ENCODE data around the gene IRF4. TPM values are rescaled to one million over a fixed set of nuclear protein-coding genes. Genes with fewer than 3 reads are reported as not detected.

Gene IRF4
- total and polyA plus RNA-seq, 12 donors, result 0.04 to 3.6 (median 0.32) TPM; not detected in 1

DNA sequence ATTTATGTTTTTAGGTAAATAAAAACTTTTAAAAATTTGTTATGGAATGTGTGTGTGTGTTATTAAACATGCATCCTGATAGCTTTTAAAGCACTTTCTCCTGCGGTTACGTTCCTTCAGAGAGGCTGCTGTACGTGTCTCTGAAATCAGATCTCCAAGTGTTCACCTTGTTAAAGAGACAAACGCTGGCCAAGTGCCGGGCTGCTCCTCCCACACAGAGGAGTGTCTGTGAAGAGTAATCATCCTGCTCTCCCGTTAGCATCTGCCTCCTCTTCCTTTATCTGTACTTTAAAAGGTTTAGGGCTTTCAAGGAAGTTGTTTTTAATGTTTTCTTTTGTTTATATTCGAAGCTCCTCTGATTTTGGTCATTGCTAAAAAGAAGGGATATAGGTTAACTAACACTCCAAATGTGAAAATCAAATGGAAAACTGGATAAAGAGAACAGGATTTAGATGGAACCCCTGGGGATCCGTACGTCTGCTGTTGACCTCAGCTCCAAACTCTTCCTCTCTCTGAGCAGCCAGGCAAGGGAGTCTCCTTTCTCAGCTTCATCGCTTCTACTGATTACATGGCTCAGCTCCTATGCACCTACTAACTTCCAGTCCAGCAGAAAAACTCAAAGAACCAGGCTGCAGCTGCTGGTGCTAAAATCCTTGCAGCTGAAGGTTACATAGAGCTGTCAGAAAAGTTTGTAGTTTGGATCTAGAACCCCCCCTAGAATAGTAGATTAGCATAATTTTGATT, 20.0 kb downstream of the IRF4 start:
- Histone ChIP-seq H3K36me3 (no peaks in the 10 kb centered on the region), H3K27me3 (peaks cover 0 to 21% (median 10%) of the 10 kb centered on the region in 7 donors), H3K27ac (no peak overlapping the region), H3K4me1 (peaks cover 0 to 10% (median 0%) of the 10 kb centered on the region in 9 donors), H3K4me3 (no peak overlapping the region), H3K9me3 (peaks cover 0 to 26% (median 10%) of the 10 kb centered on the region in 11 donors)
- ATAC-seq (no peak), DNase-seq (no peak)
- 38 to 57% methylated on average over 10 of the region's 10 CpGs for WGBS, 2 donors
- TF ChIP-seq, protein P1, sequence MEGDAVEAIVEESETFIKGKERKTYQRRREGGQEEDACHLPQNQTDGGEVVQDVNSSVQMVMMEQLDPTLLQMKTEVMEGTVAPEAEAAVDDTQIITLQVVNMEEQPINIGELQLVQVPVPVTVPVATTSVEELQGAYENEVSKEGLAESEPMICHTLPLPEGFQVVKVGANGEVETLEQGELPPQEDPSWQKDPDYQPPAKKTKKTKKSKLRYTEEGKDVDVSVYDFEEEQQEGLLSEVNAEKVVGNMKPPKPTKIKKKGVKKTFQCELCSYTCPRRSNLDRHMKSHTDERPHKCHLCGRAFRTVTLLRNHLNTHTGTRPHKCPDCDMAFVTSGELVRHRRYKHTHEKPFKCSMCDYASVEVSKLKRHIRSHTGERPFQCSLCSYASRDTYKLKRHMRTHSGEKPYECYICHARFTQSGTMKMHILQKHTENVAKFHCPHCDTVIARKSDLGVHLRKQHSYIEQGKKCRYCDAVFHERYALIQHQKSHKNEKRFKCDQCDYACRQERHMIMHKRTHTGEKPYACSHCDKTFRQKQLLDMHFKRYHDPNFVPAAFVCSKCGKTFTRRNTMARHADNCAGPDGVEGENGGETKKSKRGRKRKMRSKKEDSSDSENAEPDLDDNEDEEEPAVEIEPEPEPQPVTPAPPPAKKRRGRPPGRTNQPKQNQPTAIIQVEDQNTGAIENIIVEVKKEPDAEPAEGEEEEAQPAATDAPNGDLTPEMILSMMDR (IDR thresholded peaks at IDR 0.05), result no peak
- intact Hi-C loops (cut with DNase I), result no loop called here

DNA sequence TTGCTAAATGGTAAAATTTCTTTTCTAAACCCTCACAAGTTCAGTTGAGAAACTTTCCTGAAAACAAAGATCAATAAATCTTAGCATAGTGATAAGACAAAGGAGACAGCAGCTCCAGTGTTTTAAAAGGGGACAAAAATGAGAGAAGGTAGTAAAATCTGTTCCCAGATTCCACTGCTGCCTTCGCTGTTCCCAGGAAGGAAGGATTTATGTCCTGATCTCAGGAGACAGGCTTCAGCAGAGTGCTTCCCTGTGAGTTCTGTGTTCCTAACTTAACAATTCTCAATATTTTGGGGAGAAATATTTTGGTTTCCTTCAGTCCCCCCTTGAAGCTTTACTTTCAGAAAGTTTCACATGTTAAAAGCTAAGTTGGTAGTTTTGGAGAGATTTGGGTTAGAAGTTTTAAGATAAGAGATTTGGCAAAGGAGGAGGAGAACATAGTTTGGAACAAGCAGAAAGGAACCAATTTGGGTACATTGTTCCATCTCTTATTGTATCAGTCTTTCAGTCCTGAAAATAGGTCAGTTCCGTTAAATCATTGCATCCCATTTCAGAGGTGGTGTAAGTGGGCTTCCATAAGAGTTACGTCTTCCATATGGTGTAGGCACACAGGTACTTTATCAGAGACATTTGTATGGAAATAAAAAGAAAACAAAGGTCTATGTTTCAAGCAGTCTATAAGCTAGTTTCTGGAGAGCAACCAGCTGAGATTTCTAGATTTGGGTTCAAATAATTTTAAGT, 20.8 kb downstream of the IRF4 start:
- peaks cover 0 to 21% (median 10%) of the 10 kb centered on the region in 7 donors for H3K27me3 ChIP-seq
- H3K4me1 ChIP-seq, result peaks cover 0 to 10% (median 0%) of the 10 kb centered on the region in 9 donors
- H3K36me3 ChIP-seq, result no peaks in the 10 kb centered on the region
- ATAC-seq (no peak), DNase-seq (no peak)
- H3K9me3 ChIP-seq, result peaks cover 0 to 28% (median 10%) of the 10 kb centered on the region in 11 donors
- intact Hi-C loops (cut with DNase I), result no loop called here
- TF ChIP-seq, protein P1 (IDR thresholded peaks at IDR 0.05), result no peak
- no peak overlapping the region for H3K4me3 ChIP-seq
- WGBS, 2 donors, result 84 to 88% methylated on average over 3 of the region's 3 CpGs
- H3K27ac ChIP-seq, result no peak overlapping the region

DNA sequence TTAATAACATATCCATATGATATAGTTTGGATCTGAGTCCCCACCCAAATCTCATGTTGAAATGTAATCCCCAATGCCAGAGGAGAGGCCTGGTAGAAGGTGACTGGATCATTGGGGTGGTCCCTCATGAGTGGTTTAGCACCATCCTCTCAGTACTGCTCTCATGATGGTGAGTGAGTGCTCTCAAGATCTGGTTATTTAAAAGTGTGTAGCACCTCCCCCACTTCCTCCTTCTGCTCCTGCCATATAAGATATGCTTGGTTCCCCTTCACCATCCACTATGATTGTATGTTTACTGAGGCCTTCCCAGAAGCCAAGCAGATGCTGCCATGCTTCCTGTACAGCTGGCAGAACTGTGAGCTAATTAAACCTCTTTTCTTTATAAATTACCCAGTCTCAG, 22.9 kb downstream of the IRF4 start:
- DNase-seq (no peak), ATAC-seq (no peak)
- H3K4me3 ChIP-seq, result no peak overlapping the region
- no peaks in the 10 kb centered on the region for H3K4me1 ChIP-seq
- H3K27me3 ChIP-seq, result peaks cover 0 to 21% (median 9%) of the 10 kb centered on the region in 7 donors
- TF ChIP-seq, protein P1 (IDR thresholded peaks at IDR 0.05), result no peak
- H3K27ac ChIP-seq, result no peak overlapping the region
- peaks cover 0 to 28% (median 10%) of the 10 kb centered on the region in 11 donors for H3K9me3 ChIP-seq
- H3K36me3 ChIP-seq, result no peaks in the 10 kb centered on the region
- intact Hi-C loops (cut with DNase I), result no loop called here

- intact Hi-C loops (cut with DNase I), result no loop called here
- Histone ChIP-seq H3K9me3 (peaks cover 0 to 28% (median 10%) of the 10 kb centered on the region in 11 donors), H3K36me3 (no peaks in the 10 kb centered on the region), H3K4me1 (no peaks in the 10 kb centered on the region), H3K27ac (no peak overlapping the region), H3K4me3 (no peak overlapping the region), H3K27me3 (peaks cover 0 to 21% (median 9%) of the 10 kb centered on the region in 7 donors)
- ATAC-seq (no peak), DNase-seq (no peak)
- WGBS, 2 donors, result 95 to 99% methylated on average over 3 of the region's 3 CpGs
- TF ChIP-seq, protein P1 (IDR thresholded peaks at IDR 0.05), result no peak
Observed at GRCh38 chr6:415087-415486, 23.5 kb downstream of the IRF4 start.

All from heart right ventricle (tissue), 16 donors.